Omental fat pad (tissue), 4 donors: ENCODE data around the gene ITGA1. TPM values are rescaled to one million over a fixed set of nuclear protein-coding genes. Genes with fewer than 3 reads are reported as not detected.

ENCODE experiments used
- ATAC-seq: fragments of 150-250 bp; one replicate; pipeline ENCODE4 v1.9.1; 2016; ENCODE audit warnings: mild to moderate bottlenecking, moderate library complexity; ENCODE audit not compliant: low FRiP score
- DNase-seq: peaks from one replicate; pipeline ENCODE4 v3.0.0-alpha.2; 2019; ENCODE audit warnings: low spot score
- CTCF ChIP-seq, 3 donors: fragments of 450-650 bp; IDR thresholded peaks; one replicate each; pipeline ENCODE4 v1.5.1; 2016 to 2017; ENCODE audit warnings: antibody characterized with exemption in 3 of 3, mild to moderate bottlenecking in 3 of 3, moderate library complexity in 2 of 3
- total RNA-seq, 4 donors: library from RNA; depleted of rRNA; stranded (reverse); fragments of >200 nt; gene quantifications; one replicate each; pipeline ENCODE4 v1.1.0, GENCODE V29; 2016

Gene ITGA1
- total RNA-seq, 4 donors from 2014 or later = 23.0 to 181 (median 55.0) TPM

- no peak for ATAC-seq
- no peak for TF ChIP-seq CTCF (IDR thresholded peaks at IDR 0.05)
- no peak for DNase-seq
Observed at GRCh38 chr5:52995914-52996313, 208.2 kb downstream of the ITGA1 start.

- TF ChIP-seq CTCF (IDR thresholded peaks at IDR 0.05) = no peak
- DNase-seq (no peak), ATAC-seq (no peak)
Observed at GRCh38 chr5:52996979-52997378, 209.3 kb downstream of the ITGA1 start.

GRCh38 chr5:52997424-52997823 lies 209.7 kb downstream of the ITGA1 start:
- DNase-seq = no peak
- ATAC-seq = no peak
- no peak for TF ChIP-seq CTCF (IDR thresholded peaks at IDR 0.05)

- ATAC-seq = no peak
- no peak for TF ChIP-seq CTCF (IDR thresholded peaks at IDR 0.05)
Observed at GRCh38 chr5:52998552-52999313, 211.0 kb downstream of the ITGA1 start.

GRCh38 chr5:52999344-52999949 lies 211.7 kb downstream of the ITGA1 start:
- no peak for ATAC-seq
- DNase-seq = no peak
- no peak for TF ChIP-seq CTCF (IDR thresholded peaks at IDR 0.05)

More at GRCh38 chr5:52998552-52999313, 211.0 kb downstream of the ITGA1 start:
- DNase-seq = no peak

- no peak for TF ChIP-seq CTCF (IDR thresholded peaks at IDR 0.05)
- ATAC-seq = no peak
Observed at GRCh38 chr5:53001541-53001940, 213.8 kb downstream of the ITGA1 start.

GRCh38 chr5:53002491-53002890 lies 214.8 kb downstream of the ITGA1 start:
- ATAC-seq (no peak), DNase-seq (no peak)
- TF ChIP-seq CTCF (IDR thresholded peaks at IDR 0.05) = no peak

More at GRCh38 chr5:53001541-53001940, 213.8 kb downstream of the ITGA1 start:
- no peak for DNase-seq
